ENCODE measurements around the gene CSF1R.
"Not testable (repeated sequence)": the region's sequence is repeated elsewhere in the genome, so short reads cannot be mapped to it uniquely, and the experiment has no call there.

The CSF1R gene

DNA sequence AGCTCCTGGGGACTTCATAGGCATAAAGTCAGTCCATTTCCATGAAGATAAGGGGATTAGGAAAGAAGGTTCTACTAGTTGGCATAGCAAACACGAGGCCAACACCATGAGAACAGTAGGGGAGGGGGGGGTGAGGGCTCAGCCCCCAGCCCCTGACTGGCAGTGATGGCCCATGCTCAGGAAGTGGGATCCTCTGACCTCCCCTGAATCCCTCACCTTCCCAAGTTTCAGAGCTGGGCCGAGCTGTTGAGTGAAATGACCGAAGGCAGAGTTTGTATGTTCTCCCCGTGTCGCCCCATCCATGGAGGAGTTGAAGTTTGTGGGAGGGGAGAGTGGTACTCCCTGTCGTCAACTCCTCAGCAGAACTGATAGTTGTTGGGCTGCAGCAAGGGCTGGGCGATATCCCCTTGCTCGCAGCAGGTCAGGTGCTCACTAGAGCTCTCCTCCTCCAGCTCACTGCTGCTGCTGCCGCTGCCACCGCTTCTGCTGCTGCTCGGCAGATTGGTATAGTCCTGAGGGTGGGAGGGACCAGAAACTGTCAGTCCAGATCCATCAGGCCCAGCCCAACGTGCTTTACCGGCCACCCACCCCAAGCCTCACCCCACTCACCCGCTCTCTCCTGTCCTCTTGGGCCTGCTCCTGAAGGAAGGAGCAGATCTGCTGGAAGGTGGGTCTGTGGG, 32.5 kb downstream of the CSF1R start:
- Mint-ChIP-seq H3K4me3 (no peak overlapping the region), H3K4me1 (peaks cover 11 to 28% of the 10 kb centered on the region in 2 donors), H3K27me3 (no peaks in the 10 kb centered on the region), H3K9me3 (no peaks in the 10 kb centered on the region), H3K36me3 (peaks cover 60 to 82% of the 10 kb centered on the region in 2 donors), H3K27ac (peak overlapping the region; percentile 81)
- DNase-seq = no peak
- ATAC-seq (replicated peaks) = no peak

DNA sequence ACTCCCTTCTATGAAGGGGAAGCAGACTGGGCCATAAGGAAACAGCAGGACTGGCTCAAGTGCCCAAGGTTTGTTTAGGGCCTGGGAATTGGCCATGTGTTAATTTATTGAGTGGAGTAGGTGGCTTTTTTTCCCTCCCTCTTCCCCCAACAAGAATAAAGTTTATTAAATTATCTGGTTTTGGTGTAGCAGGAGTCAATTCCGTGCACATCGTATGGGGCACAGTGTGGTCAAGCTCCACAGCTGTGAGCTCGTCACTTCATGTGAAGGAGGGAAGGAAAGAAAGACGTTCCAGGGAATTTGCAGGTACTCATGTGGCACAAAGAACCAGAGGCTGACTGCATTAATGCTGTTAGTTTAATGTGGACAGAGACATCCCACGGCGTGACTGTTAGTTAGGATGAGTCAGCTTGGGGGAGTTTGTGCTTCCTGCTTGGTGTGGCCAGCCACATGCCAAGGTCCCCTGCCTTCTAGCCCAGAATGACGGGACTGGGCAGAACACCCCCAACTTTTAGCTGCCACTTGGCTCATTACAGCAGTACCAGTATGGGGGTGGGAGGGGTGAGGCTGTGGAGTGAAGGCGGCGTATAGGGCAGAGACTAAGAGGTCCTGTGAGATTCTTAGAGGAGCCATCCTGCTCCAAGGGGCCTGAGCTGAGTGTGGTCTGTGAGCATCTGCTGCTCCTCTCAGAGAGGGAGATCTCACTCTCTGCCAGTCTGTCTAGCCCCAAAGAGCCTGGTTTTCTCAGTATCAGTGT, 33.2 kb downstream of the CSF1R start:
- Mint-ChIP-seq H3K4me1 (peaks cover 5 to 21% of the 10 kb centered on the region in 2 donors), H3K27ac (peak overlapping the region; percentile 81), H3K27me3 (no peaks in the 10 kb centered on the region), H3K9me3 (no peaks in the 10 kb centered on the region), H3K4me3 (no peak overlapping the region), H3K36me3 (peaks cover 65 to 86% of the 10 kb centered on the region in 2 donors)
- ATAC-seq (replicated peaks) (peak; percentile 35 to 44), DNase-seq (no peak)

DNA sequence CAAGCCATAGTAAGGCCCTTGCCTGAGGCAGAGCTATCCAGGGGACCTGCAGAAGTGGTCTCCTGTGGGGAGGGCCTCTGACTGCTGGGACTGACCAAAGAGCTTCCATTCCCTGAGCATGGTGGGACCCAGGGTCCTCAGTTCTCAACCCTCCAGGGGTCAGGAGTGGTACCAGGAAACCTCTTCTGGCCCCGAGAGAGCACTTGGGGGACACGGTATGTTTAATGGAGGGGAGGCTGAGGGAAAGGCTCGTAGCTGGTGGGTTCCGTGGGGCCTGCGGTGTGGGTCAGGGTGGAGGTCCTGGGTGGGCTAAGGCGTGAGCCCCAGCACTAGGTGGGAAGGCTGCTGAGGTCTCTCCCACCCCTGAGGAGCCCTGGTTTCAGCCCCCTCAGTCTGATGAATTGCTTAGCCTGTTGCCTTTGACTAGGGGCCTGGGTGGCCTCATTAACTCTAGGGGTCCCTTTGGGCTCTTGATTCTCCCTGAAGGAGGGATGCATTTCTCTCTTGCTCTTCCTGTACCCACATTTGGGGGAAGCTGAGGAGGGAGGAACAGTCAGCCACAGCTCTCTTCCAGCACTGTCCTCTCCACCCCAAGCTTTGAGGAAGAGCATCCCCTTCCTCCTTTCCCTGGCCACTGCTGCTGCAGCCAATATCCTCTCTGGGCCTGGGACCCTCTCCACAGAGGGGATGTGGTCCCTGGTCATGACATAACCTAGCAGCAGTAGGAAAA, 34.0 kb downstream of the CSF1R start:
- no peak for DNase-seq
- no peaks in the 10 kb centered on the region for H3K27me3 Mint-ChIP-seq
- no peak for ATAC-seq (replicated peaks)
- peak overlapping the region; percentile 52 for H3K27ac Mint-ChIP-seq
- no peaks in the 10 kb centered on the region for H3K9me3 Mint-ChIP-seq
- H3K4me1 Mint-ChIP-seq = peaks cover 5 to 21% of the 10 kb centered on the region in 2 donors
- H3K4me3 Mint-ChIP-seq = no peak overlapping the region
- peaks cover 68 to 89% of the 10 kb centered on the region in 2 donors for H3K36me3 Mint-ChIP-seq

DNA sequence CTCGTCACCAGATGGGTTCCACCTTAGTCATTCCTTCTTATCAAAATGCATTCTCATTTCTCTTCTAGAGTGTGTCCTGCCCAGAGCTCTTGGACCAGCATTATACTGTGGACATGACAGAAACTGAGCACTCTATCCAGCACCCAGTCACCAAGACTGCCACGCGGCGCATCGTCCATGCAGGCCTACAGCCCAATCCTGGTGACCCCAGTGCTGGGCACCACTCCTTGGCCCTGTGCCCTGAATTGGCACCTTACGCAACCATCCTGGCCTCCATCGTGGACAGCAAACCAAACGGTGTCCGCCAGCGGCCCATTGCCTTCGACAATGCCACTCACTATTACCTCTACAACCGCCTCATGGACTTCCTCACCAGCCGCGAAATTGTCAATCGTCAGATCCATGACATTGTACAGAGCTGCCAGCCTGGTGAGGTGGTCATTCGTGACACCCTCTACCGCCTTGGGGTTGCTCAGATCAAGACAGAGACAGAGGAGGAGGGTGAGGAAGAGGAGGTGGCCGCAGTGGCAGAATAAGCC, 34.6 kb downstream of the CSF1R start:
- Mint-ChIP-seq H3K4me3 (no peak overlapping the region), H3K27ac (no peak overlapping the region), H3K27me3 (no peaks in the 10 kb centered on the region), H3K4me1 (peaks cover 5 to 21% of the 10 kb centered on the region in 2 donors), H3K36me3 (peaks cover 68 to 88% of the 10 kb centered on the region in 2 donors), H3K9me3 (no peaks in the 10 kb centered on the region)
- DNase-seq = no peak
- no peak for ATAC-seq (replicated peaks)

DNA sequence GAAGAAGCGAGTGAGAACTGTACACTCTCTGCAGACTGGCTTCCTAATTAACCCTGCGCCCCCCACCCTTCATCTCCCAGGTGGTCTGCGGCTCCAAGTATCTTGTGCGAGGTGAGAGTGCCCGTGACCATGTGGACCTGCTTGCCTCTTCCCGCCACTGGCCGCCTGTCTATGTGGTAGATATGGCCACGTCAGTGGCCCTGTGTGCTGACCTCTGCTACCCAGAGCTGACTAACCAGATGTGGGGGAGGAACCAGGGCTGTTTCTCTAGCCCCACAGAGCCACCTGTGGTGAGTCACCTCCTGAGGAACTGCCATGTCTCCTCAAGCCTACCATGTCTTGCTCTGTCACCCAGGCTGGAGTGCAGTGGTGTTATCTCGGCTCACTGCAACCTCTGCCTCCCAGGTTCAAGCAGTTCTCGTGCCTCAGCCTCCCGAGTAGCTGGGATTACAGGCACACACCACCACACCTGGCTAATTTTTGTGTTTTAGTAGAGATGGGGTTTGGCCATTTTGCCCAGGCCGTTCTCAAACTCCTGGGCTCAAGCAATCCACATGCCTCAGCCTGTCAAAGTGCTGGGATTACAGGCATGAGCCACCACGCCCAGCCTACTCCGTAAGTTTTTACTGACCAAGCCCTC, 36.1 kb downstream of the CSF1R start:
- H3K9me3 Mint-ChIP-seq, H3K4me3 Mint-ChIP-seq: not testable (repeated sequence)
- H3K36me3 Mint-ChIP-seq = peaks cover 69 to 81% of the 10 kb centered on the region in 2 donors

DNA sequence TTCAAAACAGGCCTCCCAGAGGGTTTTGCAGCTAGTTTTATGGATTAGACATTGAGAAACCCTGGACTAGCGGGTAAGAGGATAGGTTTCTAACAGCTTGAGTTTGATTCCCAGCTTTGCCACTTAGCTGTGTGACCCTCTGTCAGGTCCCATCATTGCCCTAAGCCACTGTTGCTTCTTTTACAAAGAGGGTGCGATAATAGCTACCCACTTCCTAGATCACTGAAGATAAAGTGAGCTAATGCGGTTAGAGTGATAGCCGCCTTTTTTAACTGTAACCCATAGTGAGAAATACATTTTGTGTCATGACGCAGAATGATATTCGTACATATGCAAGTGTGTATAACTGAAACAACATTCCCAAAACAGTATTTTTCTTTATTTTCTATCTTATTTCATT, 40.3 kb downstream of the CSF1R start:
- no peak for DNase-seq
- H3K4me1 Mint-ChIP-seq = peaks cover 7 to 29% of the 10 kb centered on the region in 2 donors
- H3K36me3 Mint-ChIP-seq = peaks cover 65 to 82% of the 10 kb centered on the region in 2 donors
- no peak overlapping the region for H3K4me3 Mint-ChIP-seq
- H3K27me3 Mint-ChIP-seq = no peaks in the 10 kb centered on the region
- H3K27ac Mint-ChIP-seq = no peak overlapping the region
- no peaks in the 10 kb centered on the region for H3K9me3 Mint-ChIP-seq
- ATAC-seq (replicated peaks) = no peak

More for the DNA sequence above, 36.1 kb downstream of the CSF1R start:
- peaks cover 5 to 21% of the 10 kb centered on the region in 2 donors for H3K4me1 Mint-ChIP-seq
- not testable (repeated sequence) for DNase-seq, H3K27me3 Mint-ChIP-seq, H3K27ac Mint-ChIP-seq
- peak; percentile 54 to 55 for ATAC-seq (replicated peaks)

DNA sequence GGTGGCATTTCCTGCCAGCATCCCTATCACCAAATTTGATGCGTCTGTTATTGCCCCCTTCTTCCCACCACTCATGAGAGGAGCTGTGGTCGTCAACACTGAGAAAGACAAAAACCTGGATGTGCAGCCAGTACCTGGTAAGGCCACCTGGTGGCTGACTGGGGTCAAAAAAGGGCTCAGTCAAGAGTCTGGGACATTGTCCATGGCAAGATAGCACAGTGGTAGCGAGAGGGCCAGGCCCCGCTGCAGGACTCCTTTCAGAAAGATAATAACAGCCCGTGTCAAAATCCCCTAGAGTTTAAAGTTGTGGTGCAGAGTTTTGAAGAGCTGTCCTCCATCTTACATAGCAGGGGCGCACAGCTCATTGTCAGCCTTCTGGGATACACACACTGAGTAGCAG, 40.8 kb downstream of the CSF1R start:
- DNase-seq (no peak), ATAC-seq (replicated peaks) (peak in 1 of 2 donors; percentile 29)
- H3K4me3 Mint-ChIP-seq = no peak overlapping the region
- peaks cover 66 to 83% of the 10 kb centered on the region in 2 donors for H3K36me3 Mint-ChIP-seq
- H3K9me3 Mint-ChIP-seq = no peaks in the 10 kb centered on the region
- no peaks in the 10 kb centered on the region for H3K27me3 Mint-ChIP-seq
- peaks cover 7 to 29% of the 10 kb centered on the region in 2 donors for H3K4me1 Mint-ChIP-seq
- H3K27ac Mint-ChIP-seq = no peak overlapping the region

DNA sequence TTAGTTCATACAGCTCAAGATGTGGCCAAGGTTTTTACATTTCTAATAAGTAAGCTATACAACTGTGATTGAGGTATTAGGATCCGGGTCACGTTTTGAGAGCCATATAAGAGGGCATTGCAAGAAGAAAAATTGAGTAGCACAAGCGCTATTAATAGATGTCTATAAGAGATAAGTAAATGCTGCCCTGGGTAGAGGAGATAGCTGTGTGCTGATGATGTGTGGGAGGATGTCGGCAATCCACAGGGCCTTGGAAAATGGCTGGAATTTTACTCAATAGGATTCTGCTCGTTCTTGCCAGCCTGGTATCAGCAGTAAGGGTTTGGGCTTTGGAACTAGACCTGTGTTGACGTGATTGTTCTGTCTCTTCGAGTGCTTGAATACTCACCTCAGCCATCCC, 41.6 kb downstream of the CSF1R start:
- Mint-ChIP-seq H3K4me3 (no peak overlapping the region), H3K27ac (no peak overlapping the region), H3K36me3 (peaks cover 63 to 82% of the 10 kb centered on the region in 2 donors), H3K27me3 (no peaks in the 10 kb centered on the region), H3K4me1 (peaks cover 7 to 23% of the 10 kb centered on the region in 2 donors), H3K9me3 (no peaks in the 10 kb centered on the region)
- no peak for ATAC-seq (replicated peaks)
- no peak for DNase-seq

DNA sequence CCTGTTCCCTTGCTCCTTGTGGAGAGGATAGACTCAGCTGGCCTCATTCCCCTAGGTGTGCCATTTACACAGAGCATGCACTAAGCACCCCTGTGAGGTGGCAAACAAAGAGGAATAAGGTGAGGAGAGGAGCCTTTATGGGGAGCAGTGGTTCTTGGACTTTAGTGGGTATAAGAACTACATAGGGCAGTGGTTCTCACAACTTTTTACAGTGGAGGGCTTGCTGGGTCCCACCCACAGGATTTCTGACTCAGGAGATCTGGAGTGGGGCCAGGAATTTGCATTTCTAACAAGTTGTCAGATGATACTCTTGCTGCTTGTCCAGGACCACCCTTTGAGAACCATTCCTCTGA, 42.0 kb downstream of the CSF1R start:
- ATAC-seq (replicated peaks) (no peak), DNase-seq (no peak)
- Mint-ChIP-seq H3K36me3 (peaks cover 62 to 82% of the 10 kb centered on the region in 2 donors), H3K9me3 (no peaks in the 10 kb centered on the region), H3K4me3 (no peak overlapping the region), H3K27me3 (no peaks in the 10 kb centered on the region), H3K4me1 (peaks cover 7 to 19% of the 10 kb centered on the region in 2 donors), H3K27ac (no peak overlapping the region)

DNA sequence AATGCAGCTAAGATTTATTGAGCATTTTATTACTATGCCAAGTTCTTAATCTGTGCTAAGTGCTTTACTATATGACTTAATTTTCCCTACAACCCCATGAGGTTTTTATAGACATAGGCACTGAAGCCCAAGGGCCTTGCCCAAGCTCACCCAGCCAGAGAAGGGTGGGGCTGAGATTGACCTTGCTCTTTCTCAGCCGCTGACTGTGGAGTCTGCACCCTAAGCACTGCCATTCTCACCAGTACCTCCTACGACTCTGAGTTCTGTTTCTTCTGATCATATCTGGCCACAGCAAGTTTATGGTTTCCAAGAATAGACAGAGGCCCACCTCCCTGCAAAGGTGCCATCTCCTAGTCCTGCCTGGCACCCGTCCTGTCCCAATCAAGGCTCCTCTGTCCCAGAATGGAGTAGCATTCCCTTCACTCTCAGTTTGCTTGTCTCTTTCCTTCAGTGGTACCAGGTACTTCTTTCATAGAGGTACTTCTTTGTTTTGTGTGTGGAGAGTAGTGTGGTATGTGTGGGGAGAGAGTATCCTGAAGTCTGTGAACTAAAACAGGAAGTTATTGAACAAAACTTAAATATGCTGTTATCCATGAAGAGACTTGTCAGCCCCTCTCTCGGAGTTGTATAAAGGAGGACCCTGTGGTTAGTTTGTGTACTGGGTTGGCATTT, 42.6 kb downstream of the CSF1R start:
- Mint-ChIP-seq H3K36me3 (peaks cover 57 to 77% of the 10 kb centered on the region in 2 donors), H3K9me3 (no peaks in the 10 kb centered on the region), H3K27ac (no peak overlapping the region), H3K4me3 (no peak overlapping the region), H3K4me1 (peaks cover 7 to 16% of the 10 kb centered on the region in 2 donors), H3K27me3 (no peaks in the 10 kb centered on the region)
- no peak for DNase-seq
- ATAC-seq (replicated peaks) = no peak

DNA sequence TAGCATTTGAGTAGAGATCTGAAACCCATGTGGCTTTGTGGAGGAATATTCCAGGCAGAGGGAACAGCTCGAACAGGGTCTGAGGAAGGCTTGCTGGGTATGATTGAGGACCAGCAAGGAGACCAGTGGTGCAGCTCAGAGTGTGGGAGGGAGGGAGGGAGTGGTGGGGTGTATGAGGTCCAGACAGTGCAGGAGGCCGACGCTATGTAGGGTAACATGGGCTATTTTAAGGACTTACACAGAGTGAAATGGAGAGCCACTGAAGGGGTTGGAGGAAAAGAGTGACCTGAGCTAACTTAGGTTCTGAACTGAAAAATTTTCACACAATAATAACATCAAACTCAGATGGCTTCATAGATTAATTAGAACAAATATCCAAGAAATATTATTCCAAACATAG, 43.9 kb downstream of the CSF1R start:
- H3K27ac Mint-ChIP-seq = peak overlapping the region; percentile 16

DNA sequence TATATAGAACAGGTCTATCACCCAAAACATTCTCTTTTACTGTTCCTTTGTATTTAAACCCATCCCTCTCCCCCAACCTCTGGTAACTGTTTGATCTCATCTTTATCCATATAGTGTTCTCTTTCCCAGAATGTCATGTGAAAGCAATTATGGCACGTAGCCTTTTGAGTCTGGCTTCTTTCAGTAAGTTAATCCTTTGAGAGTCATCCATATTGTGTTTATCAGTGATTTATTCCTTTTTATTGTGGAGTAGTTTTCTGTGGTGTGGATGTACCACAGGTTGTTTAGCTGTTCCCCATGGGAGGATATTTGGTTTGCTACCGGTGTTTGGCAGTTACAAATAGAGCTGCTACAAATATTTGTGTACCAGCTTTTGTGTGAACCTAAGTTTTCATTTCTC, 47.8 kb downstream of the CSF1R start:
- no peaks in the 10 kb centered on the region for H3K9me3 Mint-ChIP-seq
- peaks cover 48 to 78% of the 10 kb centered on the region in 2 donors for H3K36me3 Mint-ChIP-seq
- no peak for ATAC-seq (replicated peaks)
- DNase-seq = no peak
- H3K27me3 Mint-ChIP-seq = no peaks in the 10 kb centered on the region
- H3K27ac Mint-ChIP-seq = no peak overlapping the region
- H3K4me1 Mint-ChIP-seq = peaks cover 19 to 32% of the 10 kb centered on the region in 2 donors
- no peak overlapping the region for H3K4me3 Mint-ChIP-seq

More for the DNA sequence above, 43.9 kb downstream of the CSF1R start:
- DNase-seq (no peak), ATAC-seq (replicated peaks) (no peak)
- Mint-ChIP-seq H3K4me3 (no peak overlapping the region), H3K36me3 (peaks cover 55 to 77% of the 10 kb centered on the region in 2 donors), H3K27me3 (no peaks in the 10 kb centered on the region), H3K4me1 (peaks cover 7 to 16% of the 10 kb centered on the region in 2 donors), H3K9me3 (no peaks in the 10 kb centered on the region)

DNA sequence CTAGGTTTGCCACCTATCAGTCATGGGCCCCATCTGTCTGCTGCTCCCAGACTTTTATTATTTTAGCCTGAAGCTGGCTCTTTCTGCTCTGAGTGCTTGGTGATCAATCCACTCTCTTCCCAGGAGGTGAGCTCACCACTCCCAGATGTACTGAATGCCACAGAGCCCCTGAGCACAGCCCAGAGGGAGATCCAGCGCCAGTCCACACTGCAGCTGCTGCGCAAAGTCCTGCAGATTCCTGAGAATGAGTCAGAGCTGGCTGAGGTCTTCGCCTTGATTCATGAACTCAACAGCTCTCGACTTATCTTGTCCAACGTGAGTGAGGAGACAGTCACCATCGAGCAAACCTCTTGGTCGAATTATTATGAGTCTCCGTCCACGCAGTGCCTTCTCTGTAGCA, 49.8 kb downstream of the CSF1R start:
- no peaks in the 10 kb centered on the region for H3K9me3 Mint-ChIP-seq
- H3K4me3 Mint-ChIP-seq = no peak overlapping the region
- H3K36me3 Mint-ChIP-seq = peaks cover 48 to 77% of the 10 kb centered on the region in 2 donors
- H3K4me1 Mint-ChIP-seq = peaks cover 22 to 27% of the 10 kb centered on the region in 2 donors
- DNase-seq (no peak), ATAC-seq (replicated peaks) (no peak)
- no peaks in the 10 kb centered on the region for H3K27me3 Mint-ChIP-seq
- no peak overlapping the region for H3K27ac Mint-ChIP-seq
